AG09309 (cell line): ENCODE measurements around the gene UBQLN1.

Experiments
- DNase-seq: peaks from one replicate; pipeline ENCODE4 v3.0.0-alpha.2; 2010; ENCODE audit warnings: low read depth
- H3K4me3 ChIP-seq: 2 replicates; pipeline ENCODE4 v1.5.1; 2011; ENCODE audit warnings: mild to moderate bottlenecking, low read depth, low read length, moderate library complexity; ENCODE audit not compliant: control insufficient read depth
- TF ChIP-seq, protein P1 (sequence below): IDR thresholded peaks from 2 replicates; pipeline ENCODE4 v1.5.1; 2011; ENCODE audit warnings: mild to moderate bottlenecking, low read depth, low read length, inconsistent platforms; ENCODE audit not compliant: insufficient read depth, control insufficient read depth; ENCODE audit errors: missing control alignments

UBQLN1 gene

DNA sequence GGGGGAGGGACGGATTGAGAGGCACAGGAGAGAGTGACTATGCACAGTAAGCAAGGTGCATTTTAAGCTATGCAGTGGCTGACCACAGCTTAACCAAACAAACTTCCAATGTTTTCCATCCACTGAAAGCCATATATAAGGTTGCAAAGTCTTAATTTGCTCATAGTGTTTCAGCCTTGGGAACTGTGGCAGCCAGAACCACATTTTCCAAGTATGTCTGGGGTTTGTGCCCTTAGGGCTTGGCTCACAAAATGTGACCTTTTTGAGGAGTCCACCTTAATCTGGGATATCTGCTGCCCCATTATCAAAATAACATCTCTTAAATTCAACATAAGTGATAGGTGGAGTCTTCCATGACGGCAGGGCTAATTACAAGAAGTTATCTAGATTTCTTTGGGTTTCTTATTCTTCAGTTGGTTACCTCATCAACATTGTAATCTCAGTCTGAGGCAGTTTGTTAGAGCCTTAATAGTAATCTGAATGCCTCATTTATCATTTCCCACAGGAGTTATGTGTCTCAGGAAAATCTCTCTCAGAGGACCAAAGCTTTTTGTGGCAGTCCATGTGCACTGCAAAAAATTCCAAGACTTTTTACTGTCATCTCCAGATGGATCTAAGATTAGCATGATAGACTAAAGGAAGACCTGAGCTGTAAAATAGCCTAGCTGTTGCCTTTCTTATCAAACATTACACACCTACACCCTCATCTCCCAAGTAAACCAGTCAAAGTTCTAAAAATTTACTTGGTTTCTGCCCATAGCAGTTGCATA, 15.2 kb upstream of the UBQLN1 start:
- TF ChIP-seq, protein P1, sequence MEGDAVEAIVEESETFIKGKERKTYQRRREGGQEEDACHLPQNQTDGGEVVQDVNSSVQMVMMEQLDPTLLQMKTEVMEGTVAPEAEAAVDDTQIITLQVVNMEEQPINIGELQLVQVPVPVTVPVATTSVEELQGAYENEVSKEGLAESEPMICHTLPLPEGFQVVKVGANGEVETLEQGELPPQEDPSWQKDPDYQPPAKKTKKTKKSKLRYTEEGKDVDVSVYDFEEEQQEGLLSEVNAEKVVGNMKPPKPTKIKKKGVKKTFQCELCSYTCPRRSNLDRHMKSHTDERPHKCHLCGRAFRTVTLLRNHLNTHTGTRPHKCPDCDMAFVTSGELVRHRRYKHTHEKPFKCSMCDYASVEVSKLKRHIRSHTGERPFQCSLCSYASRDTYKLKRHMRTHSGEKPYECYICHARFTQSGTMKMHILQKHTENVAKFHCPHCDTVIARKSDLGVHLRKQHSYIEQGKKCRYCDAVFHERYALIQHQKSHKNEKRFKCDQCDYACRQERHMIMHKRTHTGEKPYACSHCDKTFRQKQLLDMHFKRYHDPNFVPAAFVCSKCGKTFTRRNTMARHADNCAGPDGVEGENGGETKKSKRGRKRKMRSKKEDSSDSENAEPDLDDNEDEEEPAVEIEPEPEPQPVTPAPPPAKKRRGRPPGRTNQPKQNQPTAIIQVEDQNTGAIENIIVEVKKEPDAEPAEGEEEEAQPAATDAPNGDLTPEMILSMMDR = no peak
- DNase-seq = no peak
- H3K4me3 ChIP-seq = no peak overlapping the region

DNA sequence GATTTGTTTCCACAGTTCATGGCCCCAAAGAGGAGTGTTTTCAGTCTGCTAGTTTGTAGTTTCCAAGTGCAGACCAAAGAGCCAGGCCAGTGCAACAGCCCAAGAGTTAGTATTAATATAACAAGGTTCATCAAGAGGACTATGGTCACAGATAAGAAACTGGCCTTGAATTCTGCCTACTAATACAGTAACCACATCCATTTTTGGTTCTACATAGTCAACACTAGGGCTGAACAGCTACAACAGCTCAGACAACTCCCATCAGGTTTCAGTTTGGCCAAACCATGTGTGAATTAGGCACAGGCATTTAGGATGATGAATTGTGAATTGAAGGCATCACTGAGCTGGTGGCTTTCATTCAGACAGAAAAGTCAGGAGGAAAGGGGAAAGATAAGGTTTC, 13.8 kb upstream of the UBQLN1 start:
- DNase-seq = no peak
- TF ChIP-seq, protein P1 = no peak

DNA sequence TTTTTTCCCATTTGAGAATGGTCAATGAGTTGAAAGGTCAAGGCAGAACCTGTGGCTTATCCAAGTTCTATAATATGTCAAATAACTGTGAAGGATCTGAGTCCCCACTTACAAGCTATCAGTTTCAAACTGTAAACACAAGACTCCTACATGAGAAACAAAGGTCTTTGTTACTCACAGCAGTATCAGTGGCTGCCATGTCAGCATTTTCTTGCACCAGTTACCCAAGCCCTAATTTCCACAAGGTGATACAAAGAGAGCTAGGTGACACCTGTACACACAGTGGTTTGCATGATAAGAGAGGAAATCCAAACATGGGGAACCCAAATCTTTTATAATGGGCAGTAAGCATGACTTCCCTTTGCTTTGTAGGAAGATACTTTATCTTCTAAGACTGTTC, 8.0 kb upstream of the UBQLN1 start:
- TF ChIP-seq, protein P1 = no peak
- DNase-seq = no peak
- no peak overlapping the region for H3K4me3 ChIP-seq

More for the DNA sequence above, 13.8 kb upstream of the UBQLN1 start:
- no peak overlapping the region for H3K4me3 ChIP-seq

DNA sequence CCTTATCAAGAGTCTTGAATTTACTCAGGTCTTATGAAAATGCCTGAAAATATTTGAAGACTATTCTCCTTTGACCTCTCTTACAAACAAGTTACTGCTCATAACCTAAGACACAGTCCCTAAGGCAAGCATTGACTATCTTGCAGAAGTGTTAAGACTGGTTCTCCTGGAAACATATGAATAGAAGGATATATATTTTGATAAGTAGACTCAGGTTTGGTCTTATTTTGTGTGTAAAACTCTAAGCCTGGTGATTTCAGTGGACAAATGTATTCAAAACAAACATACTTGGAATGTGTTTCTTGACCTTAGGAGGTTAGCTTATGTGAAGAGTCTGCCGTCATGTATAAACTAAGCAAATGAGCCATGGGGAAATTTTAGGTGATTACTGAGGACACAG, 7.5 kb upstream of the UBQLN1 start:
- TF ChIP-seq, protein P1 = no peak
- H3K4me3 ChIP-seq = no peak overlapping the region
- DNase-seq = no peak

DNA sequence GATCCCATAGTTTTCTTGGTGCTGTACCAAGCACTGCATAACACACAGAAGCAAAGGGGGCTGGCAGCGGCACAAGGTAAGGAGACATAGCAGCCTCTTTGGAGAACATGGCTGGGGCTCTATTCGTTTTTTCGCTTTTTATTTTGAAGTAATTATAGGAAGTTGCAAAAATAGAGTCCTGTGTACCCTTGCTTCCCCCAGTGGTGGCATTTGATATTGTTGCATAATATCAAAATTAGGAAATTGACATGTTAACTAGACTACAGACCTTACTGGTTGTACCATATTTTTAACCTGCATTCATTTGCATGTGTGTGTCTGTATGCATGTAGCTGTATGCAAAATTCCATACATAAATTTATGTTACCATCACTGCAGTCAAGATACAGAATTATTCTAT, 6.6 kb upstream of the UBQLN1 start:
- no peak overlapping the region for H3K4me3 ChIP-seq
- TF ChIP-seq, protein P1 = peak; percentile 46
- DNase-seq = no peak

DNA sequence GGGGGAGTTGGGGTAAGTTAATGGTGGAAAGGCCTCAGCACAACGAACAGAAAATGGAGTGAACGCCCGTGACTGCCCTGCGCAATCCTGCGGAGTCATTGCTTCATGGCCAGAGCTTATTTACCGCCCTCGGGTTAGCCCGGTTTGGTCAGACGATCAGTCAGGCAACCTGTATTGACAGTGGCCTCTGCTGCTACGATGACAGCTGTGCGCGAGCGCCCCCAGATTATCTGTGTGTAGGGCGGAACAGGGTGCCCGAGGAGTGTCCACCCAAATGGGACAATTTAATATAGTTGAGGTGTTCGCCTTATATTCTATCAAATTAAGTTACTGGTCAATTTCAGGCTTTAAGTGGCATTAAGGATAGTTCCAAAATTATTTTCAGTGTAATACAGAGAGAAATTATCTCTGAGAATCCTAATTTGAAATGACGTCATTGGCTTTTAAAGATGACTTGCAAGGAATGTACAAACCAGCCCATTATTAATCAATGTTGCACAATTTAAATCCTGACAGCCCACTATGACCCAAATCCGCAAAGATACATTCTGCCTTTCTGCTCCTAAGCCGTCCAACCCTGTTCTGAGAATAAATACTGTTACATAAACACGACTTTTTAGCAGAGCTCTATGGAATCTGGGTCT, 879 bp upstream of the UBQLN1 start:
- peak; percentile 7 for DNase-seq
- TF ChIP-seq, protein P1 = peak; percentile 3
- H3K4me3 ChIP-seq = peak overlapping the region; percentile 62
